K562 (cell line): ENCODE data around the gene FBXO11. TPM values are rescaled to one million over a fixed set of nuclear protein-coding genes. Genes with fewer than 3 reads are reported as not detected.

ENCODE experiments used
- CLOCK ChIP-seq: fragments of 250-450 bp; sonication (Bioruptor Pico); IDR thresholded peaks from 2 replicates; pipeline ENCODE4 v1.4.0; 2020; ENCODE audit warnings: mild to moderate bottlenecking, moderate library complexity, borderline replicate concordance
- DDX20 ChIP-seq: fragments of 450-650 bp; IDR thresholded peaks from 2 replicates; pipeline ENCODE4 v1.6.1; 2016; ENCODE audit warnings: missing genetic modification characterization, low read depth, mild to moderate bottlenecking, missing compliant biosample characterization, moderate library complexity
- EWSR1 ChIP-seq: fragments of 450-650 bp; IDR thresholded peaks from 2 replicates; pipeline ENCODE4 v1.6.1; 2018; ENCODE audit warnings: borderline replicate concordance, mild to moderate bottlenecking, low read depth, moderate library complexity; ENCODE audit not compliant: partially characterized antibody
- FOXP1 ChIP-seq: sonication (generic); formaldehyde crosslinking; IDR thresholded peaks from 2 replicates; pipeline ENCODE4 v1.8.0; 2022; ENCODE audit warnings: mild to moderate bottlenecking, missing genetic modification reagents
- HNRNPH1 ChIP-seq: fragments of 200-400 bp; formaldehyde crosslinking; optimal IDR thresholded peaks from 2 replicates; pipeline ENCODE3; 2017; ENCODE audit warnings: low read depth, mild to moderate bottlenecking, low read length, moderate library complexity
- HNRNPK ChIP-seq: fragments of 200-400 bp; formaldehyde crosslinking; IDR thresholded peaks from one replicate; pipeline ENCODE4 v1.6.1; 2018; ENCODE audit warnings: mild to moderate bottlenecking, low read depth, low read length; ENCODE audit not compliant: poor library complexity, severe bottlenecking
- JUN ChIP-seq, 2 experiments: sonication (generic) in 1 of 2; formaldehyde crosslinking in 1 of 2; IDR thresholded peaks; 2 replicates each; pipeline versions ENCODE4 v1.6.1 to v1.8.0; 2012 to 2022; ENCODE audit warnings: borderline replicate concordance in 2 of 2, mild to moderate bottlenecking in 2 of 2, improper control_type of control experiment in 1 of 2, low read depth in 1 of 2, low read length in 1 of 2, missing genetic modification reagents in 1 of 2
- LCOR ChIP-seq: sonication (generic); formaldehyde crosslinking; IDR thresholded peaks from 2 replicates; pipeline ENCODE4 v1.8.0; 2022; ENCODE audit warnings: mild to moderate bottlenecking, missing genetic modification reagents
- NONO ChIP-seq, 2 experiments: fragments of 200-400 bp in 1 of 2; fragments of 450-650 bp in 1 of 2; formaldehyde crosslinking in 1 of 2; IDR thresholded peaks; 2 replicates each; pipeline ENCODE4 v1.6.1; 2017; ENCODE audit warnings: low read depth in 2 of 2, mild to moderate bottlenecking in 2 of 2, moderate library complexity in 2 of 2, low read length in 1 of 2
- OTX1 ChIP-seq: fragments of 450-650 bp; formaldehyde crosslinking; IDR thresholded peaks from 2 replicates; pipeline ENCODE4 v1.4.0; 2022; ENCODE audit warnings: mild to moderate bottlenecking
- PRMT5 ChIP-seq: sonication (generic); formaldehyde crosslinking; IDR thresholded peaks from 2 replicates; pipeline ENCODE4 v1.5.0; 2020; ENCODE audit warnings: missing genetic modification reagents
- RBM39 ChIP-seq: fragments of 200-400 bp; formaldehyde crosslinking; optimal IDR thresholded peaks from 2 replicates; pipeline ENCODE3; 2018; ENCODE audit warnings: low read depth, low read length
- RCOR1 ChIP-seq, 2 experiments: IDR thresholded peaks; 2 replicates each; pipeline ENCODE4 v1.6.1; 2012; ENCODE audit warnings: low read depth in 2 of 2, low read length in 2 of 2, borderline replicate concordance in 1 of 2, improper control_type of control experiment in 1 of 2
- RFX5 ChIP-seq: IDR thresholded peaks from 2 replicates; pipeline ENCODE4 v1.6.1; 2011; ENCODE audit warnings: low read depth, mild to moderate bottlenecking, improper control_type of control experiment, low read length
- RHOXF2B ChIP-seq: fragments of 250-450 bp; sonication (Bioruptor Pico); conservative IDR thresholded peaks from 2 replicates; pipeline ENCODE4 v1.5.1; 2021
- ZFPM2 ChIP-seq: fragments of 250-450 bp; sonication (Bioruptor Pico); IDR thresholded peaks from 2 replicates; pipeline ENCODE4 v1.5.1; 2022; ENCODE audit warnings: mild to moderate bottlenecking
- ZNF12 ChIP-seq: sonication (generic); formaldehyde crosslinking; IDR thresholded peaks from 2 replicates; pipeline ENCODE4 v1.4.0; 2020; ENCODE audit warnings: mild to moderate bottlenecking, missing genetic modification reagents
- ZNF174 ChIP-seq: fragments of 250-450 bp; sonication (Bioruptor Pico); IDR thresholded peaks from 2 replicates; pipeline ENCODE4 v1.4.0; 2020; ENCODE audit warnings: mild to moderate bottlenecking
- ZNF212 ChIP-seq: fragments of 450-650 bp; formaldehyde crosslinking; IDR thresholded peaks from 2 replicates; pipeline ENCODE4 v1.4.0; 2020; ENCODE audit warnings: mild to moderate bottlenecking
- ZNF263 ChIP-seq: sonication (generic); formaldehyde crosslinking; IDR thresholded peaks from 2 replicates; pipeline ENCODE4 v1.8.0; 2022; ENCODE audit warnings: mild to moderate bottlenecking, missing genetic modification reagents, borderline replicate concordance
- ZNF274 ChIP-seq: IDR thresholded peaks from 2 replicates; pipeline ENCODE4 v1.6.1; 2011; ENCODE audit warnings: low read depth, mild to moderate bottlenecking, low read length, moderate library complexity, borderline replicate concordance
- polyA plus RNA-seq, 8 experiments: library from polyadenylated mRNA; depleted of rRNA in 4 of 8; stranded (reverse) in 5 of 8; unstranded in 3 of 8; fragments of >200 nt; fragmentation: Nextera tagmentation in 2 of 8; fragmentation: Illumina TruSeq in 1 of 8; extraction: Ambion mirVana in 2 of 8; extraction: Trizol in 1 of 8; gene quantifications; 2 replicates each; pipeline versions ENCODE4 v1.2.1 to v1.2.3, GENCODE V29; 2011 to 2014; ENCODE audit warnings: inconsistent platforms in 1 of 8, missing spikeins in 1 of 8
- total RNA-seq, 7 experiments: library from RNA; depleted of rRNA in 6 of 7; stranded (reverse); fragments of >200 nt in 6 of 7; fragmentation: Illumina TruSeq in 2 of 7; extraction: Trizol in 2 of 7; gene quantifications; 2 replicates each; pipeline versions ENCODE4 v1.2.1 to v1.2.3, GENCODE V29; 2011 to 2021; ENCODE audit warnings: low replicate concordance in 1 of 7
- TF ChIP-seq, protein P1 (sequence below): fragments of 450-650 bp; IDR thresholded peaks from 2 replicates; pipeline ENCODE4 v1.6.1; 2018; ENCODE audit not compliant: partially characterized antibody

Gene FBXO11
- total and polyA plus RNA-seq, 9 of the 15 experiments (the other 6 are each of a cell fraction or from before 2014, with no cell fraction given): 8.8 to 44.5 (median 24.1) TPM

- TF ChIP-seq RHOXF2B (CRISPR knock-in tag): no peak
- no peak for TF ChIP-seq CLOCK (CRISPR knock-in tag)
- no peak for TF ChIP-seq JUN (IDR thresholded peaks at IDR 0.05; ENCODE audit: borderline replicate concordance, low read depth, low read length)
- no peak for TF ChIP-seq JUN (CRISPR knock-in tag; IDR thresholded peaks at IDR 0.05; ENCODE audit: borderline replicate concordance)
- peak; percentile 77 for TF ChIP-seq HNRNPK
- TF ChIP-seq RCOR1 (IDR thresholded peaks at IDR 0.05; ENCODE audit: borderline replicate concordance in 1 of 2, low read depth in 2 of 2, low read length in 2 of 2): no peak
- TF ChIP-seq PRMT5 (CRISPR knock-in tag): no peak
- TF ChIP-seq, protein P1, sequence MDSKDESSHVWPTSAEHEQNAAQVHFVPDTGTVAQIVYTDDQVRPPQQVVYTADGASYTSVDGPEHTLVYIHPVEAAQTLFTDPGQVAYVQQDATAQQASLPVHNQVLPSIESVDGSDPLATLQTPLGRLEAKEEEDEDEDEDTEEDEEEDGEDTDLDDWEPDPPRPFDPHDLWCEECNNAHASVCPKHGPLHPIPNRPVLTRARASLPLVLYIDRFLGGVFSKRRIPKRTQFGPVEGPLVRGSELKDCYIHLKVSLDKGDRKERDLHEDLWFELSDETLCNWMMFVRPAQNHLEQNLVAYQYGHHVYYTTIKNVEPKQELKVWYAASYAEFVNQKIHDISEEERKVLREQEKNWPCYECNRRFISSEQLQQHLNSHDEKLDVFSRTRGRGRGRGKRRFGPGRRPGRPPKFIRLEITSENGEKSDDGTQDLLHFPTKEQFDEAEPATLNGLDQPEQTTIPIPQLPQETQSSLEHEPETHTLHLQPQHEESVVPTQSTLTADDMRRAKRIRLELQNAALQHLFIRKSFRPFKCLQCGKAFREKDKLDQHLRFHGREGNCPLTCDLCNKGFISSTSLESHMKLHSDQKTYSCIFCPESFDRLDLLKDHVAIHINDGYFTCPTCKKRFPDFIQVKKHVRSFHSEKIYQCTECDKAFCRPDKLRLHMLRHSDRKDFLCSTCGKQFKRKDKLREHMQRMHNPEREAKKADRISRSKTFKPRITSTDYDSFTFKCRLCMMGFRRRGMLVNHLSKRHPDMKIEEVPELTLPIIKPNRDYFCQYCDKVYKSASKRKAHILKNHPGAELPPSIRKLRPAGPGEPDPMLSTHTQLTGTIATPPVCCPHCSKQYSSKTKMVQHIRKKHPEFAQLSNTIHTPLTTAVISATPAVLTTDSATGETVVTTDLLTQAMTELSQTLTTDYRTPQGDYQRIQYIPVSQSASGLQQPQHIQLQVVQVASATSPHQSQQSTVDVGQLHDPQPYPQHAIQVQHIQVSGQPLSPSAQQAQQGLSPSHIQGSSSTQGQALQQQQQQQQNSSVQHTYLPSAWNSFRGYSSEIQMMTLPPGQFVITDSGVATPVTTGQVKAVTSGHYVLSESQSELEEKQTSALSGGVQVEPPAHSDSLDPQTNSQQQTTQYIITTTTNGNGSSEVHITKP: no peak
- TF ChIP-seq ZFPM2 (CRISPR knock-in tag): no peak
- peak in 1 of 2 experiments; percentile 71; a peak in 1 of 4 replicates for TF ChIP-seq NONO (IDR thresholded peaks at IDR 0.05; ENCODE audit: low read depth in 2 of 2, low read length in 1 of 2)
- TF ChIP-seq ZNF212 (CRISPR knock-in tag): no peak
- no peak for TF ChIP-seq OTX1
- TF ChIP-seq ZNF174 (CRISPR knock-in tag): no peak
- TF ChIP-seq ZNF263 (CRISPR knock-in tag): no peak
- TF ChIP-seq RFX5: no peak
- TF ChIP-seq DDX20 (tag): no peak
- no peak for TF ChIP-seq HNRNPH1
- TF ChIP-seq RBM39: no peak
- no peak for TF ChIP-seq LCOR (CRISPR knock-in tag)
- no peak for TF ChIP-seq ZNF274
- TF ChIP-seq FOXP1: no peak
- TF ChIP-seq ZNF12 (CRISPR knock-in tag): no peak
- TF ChIP-seq EWSR1: no peak
These were observed 727 bp downstream of the FBXO11 start (continued) for GRCh38 chr2:47905386-47906156.
